Measurements from ENCODE around the gene SUCO. TPM values are rescaled to one million over a fixed set of nuclear protein-coding genes. Genes with fewer than 3 reads are reported as not detected.
"Not testable (repeated sequence)": the region's sequence is repeated elsewhere in the genome, so short reads cannot be mapped to it uniquely, and the experiment has no call there.

Gene SUCO
- total RNA-seq, 1 donor from 2014 or later, result 30.2 TPM

DNA sequence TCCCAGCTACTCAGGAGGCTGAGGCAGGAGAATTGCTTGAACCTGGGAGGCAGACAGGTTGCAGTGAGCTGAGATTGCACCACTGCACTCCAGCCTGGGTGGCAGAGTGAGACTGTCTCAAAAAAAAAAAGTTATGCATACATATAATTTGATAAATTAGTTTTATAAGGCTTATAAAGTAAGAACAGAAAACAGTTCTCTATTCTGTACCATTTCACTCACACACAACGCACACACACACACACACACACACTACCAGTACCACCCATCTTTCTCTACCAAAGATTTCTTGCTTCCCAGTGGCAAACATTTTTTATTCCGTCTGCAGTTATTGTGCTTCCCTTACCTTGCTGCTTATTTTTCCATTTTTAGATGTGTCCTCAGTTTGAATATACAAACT lies 79.5 kb downstream of the SUCO start:
- TF ChIP-seq, protein P1, sequence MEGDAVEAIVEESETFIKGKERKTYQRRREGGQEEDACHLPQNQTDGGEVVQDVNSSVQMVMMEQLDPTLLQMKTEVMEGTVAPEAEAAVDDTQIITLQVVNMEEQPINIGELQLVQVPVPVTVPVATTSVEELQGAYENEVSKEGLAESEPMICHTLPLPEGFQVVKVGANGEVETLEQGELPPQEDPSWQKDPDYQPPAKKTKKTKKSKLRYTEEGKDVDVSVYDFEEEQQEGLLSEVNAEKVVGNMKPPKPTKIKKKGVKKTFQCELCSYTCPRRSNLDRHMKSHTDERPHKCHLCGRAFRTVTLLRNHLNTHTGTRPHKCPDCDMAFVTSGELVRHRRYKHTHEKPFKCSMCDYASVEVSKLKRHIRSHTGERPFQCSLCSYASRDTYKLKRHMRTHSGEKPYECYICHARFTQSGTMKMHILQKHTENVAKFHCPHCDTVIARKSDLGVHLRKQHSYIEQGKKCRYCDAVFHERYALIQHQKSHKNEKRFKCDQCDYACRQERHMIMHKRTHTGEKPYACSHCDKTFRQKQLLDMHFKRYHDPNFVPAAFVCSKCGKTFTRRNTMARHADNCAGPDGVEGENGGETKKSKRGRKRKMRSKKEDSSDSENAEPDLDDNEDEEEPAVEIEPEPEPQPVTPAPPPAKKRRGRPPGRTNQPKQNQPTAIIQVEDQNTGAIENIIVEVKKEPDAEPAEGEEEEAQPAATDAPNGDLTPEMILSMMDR (conservative IDR thresholded peaks at IDR 0.05; ENCODE audit: low read depth, low read length), result no peak
- H3K4me3 ChIP-seq (ENCODE audit: low read depth, low read length), result no peak overlapping the region
- no peak for DNase-seq (ENCODE audit: low read depth)

DNA sequence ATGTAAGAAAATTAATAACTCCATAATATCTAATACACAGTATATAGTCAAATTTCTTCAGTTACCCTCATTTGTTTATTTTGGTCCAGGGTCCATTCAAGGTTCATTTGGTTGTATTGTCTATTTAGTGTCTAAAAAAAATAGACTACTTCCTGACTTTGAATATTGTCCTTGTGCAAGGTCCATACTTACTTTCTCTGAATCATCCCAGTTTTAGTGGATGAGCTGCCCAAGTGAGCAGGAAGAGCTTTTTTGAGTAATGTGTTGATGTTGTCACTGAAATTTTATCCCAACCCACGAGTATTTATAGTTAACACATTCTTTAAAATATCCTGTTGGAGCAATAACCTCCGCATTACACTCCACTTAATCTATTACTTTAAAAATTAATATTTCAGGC lies 80.3 kb downstream of the SUCO start:
- TF ChIP-seq, protein P1 (conservative IDR thresholded peaks at IDR 0.05; ENCODE audit: low read depth, low read length), result no peak
- H3K4me3 ChIP-seq (ENCODE audit: low read depth, low read length), result no peak overlapping the region
- no peak for DNase-seq (ENCODE audit: low read depth)

DNA sequence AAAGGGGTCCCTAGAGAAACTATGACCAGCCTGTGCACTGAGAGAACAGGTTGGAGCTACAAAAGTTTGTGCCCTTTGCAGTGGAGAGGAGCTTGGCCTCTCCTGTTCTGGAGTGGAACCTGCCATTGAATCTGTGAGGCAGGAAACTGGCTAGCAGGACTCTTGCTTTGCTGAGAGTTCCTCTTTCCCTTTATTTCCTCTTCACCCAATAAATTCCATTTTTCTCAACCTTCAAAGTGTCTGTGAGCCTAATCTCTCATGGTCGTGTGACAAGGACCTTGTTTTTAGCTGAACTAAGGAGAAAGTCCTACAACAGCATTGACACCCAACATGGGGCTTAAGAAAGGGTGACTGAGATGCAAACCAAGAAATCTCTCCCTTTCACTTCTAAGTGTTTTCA lies 83.2 kb downstream of the SUCO start:
- DNase-seq (ENCODE audit: low read depth), result no peak
- H3K4me3 ChIP-seq (ENCODE audit: low read depth, low read length), result no peak overlapping the region
- TF ChIP-seq, protein P1 (conservative IDR thresholded peaks at IDR 0.05; ENCODE audit: low read depth, low read length), result no peak

DNA sequence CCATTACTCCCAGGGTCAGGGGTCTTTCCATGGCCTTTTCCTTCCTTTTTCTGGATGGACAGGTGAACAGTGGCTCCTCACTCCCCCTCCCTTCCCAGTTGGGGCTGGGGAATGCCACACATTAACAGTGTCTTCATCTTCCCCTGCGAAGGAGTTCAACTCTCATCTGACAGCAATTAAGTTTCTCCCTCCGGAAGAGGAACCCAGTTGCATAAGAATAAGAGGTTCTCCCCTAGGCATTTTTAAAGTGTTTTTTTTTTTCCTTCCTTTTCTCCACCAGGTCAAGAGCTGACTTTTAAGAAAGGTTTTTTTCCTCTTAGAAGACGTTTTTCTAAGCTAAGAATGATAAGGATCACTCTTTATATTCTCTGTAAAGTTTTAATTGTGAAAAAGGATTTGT lies 83.7 kb downstream of the SUCO start:
- H3K4me3 ChIP-seq (ENCODE audit: low read depth, low read length), result no peak overlapping the region
- no peak for DNase-seq (ENCODE audit: low read depth)
- TF ChIP-seq, protein P1 (conservative IDR thresholded peaks at IDR 0.05; ENCODE audit: low read depth, low read length), result no peak

DNA sequence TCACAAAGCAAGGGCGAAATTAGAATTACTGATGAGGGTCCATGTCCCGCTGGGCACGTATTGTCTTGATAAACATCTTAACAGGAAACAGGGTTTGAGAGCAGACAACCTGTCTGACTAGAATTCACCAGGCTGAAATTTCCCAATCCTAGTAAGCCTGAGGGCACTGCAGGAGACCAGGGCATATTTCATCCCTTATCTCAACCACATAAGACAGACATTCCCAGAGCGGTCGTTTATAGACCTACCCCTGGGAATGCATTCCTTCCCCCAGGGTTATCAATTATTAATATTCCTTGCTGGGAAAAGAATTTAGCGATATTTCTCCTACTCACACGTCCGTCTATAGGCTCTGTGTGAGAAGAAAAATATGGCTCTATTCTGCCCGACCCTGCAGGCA lies 87.7 kb downstream of the SUCO start:
- not testable (repeated sequence) for H3K4me3 ChIP-seq (ENCODE audit: low read depth, low read length); DNase-seq (ENCODE audit: low read depth)

DNA sequence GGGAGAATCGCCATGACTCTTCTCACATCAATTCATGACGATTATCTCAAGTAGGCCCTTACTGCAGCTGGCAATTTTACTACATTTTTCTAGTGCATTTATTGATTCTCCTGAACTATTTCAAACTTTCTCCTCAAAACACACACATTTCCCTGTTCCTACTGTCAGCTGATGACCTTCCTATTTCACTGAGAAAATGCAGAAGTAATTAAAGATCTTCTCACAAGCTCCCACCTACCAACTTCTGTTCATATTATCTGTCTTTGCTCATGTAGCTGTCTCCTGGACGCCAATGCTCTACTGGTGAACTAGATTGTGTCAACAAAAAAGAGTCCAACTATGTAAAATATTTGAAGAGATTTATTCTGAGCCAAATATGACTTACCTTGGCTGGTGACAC lies 89.6 kb downstream of the SUCO start:
- no peak overlapping the region for H3K4me3 ChIP-seq (ENCODE audit: low read depth, low read length)
- DNase-seq (ENCODE audit: low read depth), result no peak
- TF ChIP-seq, protein P1 (conservative IDR thresholded peaks at IDR 0.05; ENCODE audit: low read depth, low read length), result no peak

DNA sequence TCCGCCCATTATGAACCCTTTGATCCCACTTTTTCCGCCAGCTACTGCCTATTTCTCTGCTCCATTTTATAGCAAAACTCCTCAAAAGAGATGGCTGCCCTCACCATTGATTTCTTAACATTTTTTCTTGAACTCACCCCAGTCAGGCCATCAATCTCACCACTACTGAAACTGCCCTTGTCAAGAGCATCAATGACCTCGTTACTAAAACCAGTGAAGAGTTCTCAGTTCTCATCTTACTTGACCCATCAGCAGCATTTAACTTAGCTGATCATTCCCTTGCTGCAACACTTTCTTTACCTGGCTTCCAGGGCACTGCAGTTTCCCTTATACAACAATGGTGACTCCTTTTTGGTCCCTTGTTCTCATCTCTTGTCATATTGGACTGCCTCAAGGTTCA lies 90.8 kb downstream of the SUCO start:
- TF ChIP-seq, protein P1 (conservative IDR thresholded peaks at IDR 0.05; ENCODE audit: low read depth, low read length), result no peak
- no peak for DNase-seq (ENCODE audit: low read depth)
- no peak overlapping the region for H3K4me3 ChIP-seq (ENCODE audit: low read depth, low read length)

DNA sequence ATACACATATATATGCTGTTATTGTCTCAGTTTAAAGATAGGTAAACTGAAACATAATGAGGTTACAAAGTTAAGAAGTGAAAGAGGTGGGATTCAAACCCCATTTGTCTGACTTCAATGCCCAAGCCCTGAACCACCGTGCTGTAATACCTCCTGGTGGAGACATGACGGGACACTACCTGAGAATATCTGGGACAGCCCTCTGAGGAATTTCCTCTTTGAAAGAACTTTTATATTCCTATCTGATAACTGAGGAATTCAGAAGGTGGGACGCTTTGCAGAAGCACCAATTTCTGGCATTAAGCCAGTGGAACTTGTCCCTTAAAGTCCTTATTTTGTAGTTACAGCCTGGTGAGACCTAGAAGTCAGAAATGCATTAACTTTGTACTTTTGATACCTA lies 93.9 kb downstream of the SUCO start:
- DNase-seq (ENCODE audit: low read depth), result no peak
- no peak overlapping the region for H3K4me3 ChIP-seq (ENCODE audit: low read depth, low read length)
- TF ChIP-seq, protein P1 (conservative IDR thresholded peaks at IDR 0.05; ENCODE audit: low read depth, low read length), result no peak

Data from epithelial cell of proximal tubule (primary cell).